HG03571 (cell line): ENCODE results near the gene HSP90B1.
A peak's percentile ranks its signal among the peaks of the same experiment; 100 is the strongest.

Experiments used
- ATAC-seq: cut with Tn5 transposase; IDR thresholded peaks from one replicate; pipeline ENCODE4 v1.9.1; 2021; ENCODE audit not compliant: unreplicated experiment

The HSP90B1 gene

GRCh38 chr12:103930034-103930786, at the start of gene HSP90B1:
Gene HSP90B1, plus strand, starts transcription at chr12:103930410. Its CDS starts 106 bp downstream, at chr12:103930516.
- peak; percentile 62 for ATAC-seq

DNA sequence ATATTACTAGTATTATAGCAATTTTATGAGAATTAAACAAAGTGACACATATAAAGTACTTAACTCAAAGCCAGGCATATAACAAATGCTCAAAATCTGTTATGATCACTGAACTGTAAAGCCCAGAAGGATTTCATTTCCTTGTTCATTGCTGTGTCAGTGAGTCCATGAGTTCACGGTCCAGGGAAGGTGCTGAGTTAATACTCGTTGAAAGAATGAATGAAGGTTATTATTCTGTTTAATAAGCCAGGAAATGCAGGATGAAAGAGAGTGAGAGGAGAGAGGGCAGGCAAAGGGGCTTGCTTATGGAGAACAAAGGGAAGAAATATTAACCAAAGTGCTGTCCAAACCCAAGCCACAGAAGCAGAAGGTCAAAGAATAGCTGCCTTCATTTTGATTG, 48.9 kb upstream of the HSP90B1 start:
- no peak for ATAC-seq

DNA sequence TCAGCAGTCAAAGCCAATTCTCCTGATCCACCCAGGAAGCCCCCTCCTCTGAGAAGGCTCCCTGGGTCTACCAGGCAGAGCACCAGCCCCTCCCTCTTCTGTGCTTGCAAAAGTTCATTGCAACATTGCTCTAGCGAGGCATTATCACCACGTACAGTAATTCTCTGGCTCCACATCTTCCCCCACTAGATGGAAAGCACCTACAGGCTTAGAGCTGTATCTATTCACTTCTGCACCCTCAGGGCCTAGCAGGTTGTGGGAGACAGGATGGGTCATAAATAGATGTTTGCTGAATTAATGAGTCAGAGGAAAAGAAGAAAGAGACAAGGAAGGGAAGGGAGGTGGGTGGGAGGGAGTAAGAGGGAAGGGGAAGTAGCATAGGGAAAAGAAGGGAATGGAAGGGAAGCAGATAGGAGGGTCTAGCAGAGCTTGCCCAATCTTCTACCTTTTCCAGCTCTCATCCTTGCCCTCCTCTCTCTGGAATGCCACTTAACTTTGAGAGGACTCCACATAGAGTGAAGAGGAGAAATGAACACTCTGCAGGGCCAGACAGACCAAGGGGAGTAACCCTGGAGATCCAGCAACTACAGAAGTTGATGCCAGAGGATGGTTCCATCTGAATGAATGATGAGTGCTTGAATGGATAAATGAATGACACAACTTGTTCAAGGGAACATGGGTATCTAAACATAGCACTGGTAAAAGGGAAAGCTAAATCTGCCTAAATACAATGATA, 47.2 kb upstream of the HSP90B1 start:
- ATAC-seq: no peak

GRCh38 chr12:103883908-103884307, 46.3 kb upstream of the HSP90B1 start:
- no peak for ATAC-seq

GRCh38 chr12:103884316-103884715, 45.9 kb upstream of the HSP90B1 start:
- ATAC-seq: no peak

GRCh38 chr12:103886195-103886797, 43.9 kb upstream of the HSP90B1 start:
- no peak for ATAC-seq

- no peak for ATAC-seq
Observed at GRCh38 chr12:103887738-103888137, 42.5 kb upstream of the HSP90B1 start.

DNA sequence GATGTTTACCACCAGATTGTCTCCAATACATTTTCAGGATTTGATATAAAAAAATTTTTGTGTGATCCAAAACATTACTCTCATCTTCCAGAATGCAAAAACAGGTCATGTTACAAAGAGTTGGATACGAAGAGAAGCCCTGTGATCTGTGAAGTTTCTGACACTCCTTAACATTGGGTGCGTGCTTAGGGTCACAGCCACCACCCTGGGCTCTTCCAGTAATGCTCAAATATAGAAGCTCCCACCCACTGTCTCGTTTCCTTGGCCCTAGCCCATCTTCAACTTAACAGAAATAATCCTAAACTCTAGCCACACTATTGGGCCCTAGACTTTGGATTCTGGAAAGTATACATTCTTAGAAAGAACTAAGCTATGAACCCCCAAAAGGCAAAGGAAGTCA, 32.9 kb upstream of the HSP90B1 start:
- ATAC-seq: no peak

- no peak for ATAC-seq
Observed at GRCh38 chr12:103901518-103902173, 28.6 kb upstream of the HSP90B1 start.

- no peak for ATAC-seq
Observed at GRCh38 chr12:103903993-103904392, 26.2 kb upstream of the HSP90B1 start.

DNA sequence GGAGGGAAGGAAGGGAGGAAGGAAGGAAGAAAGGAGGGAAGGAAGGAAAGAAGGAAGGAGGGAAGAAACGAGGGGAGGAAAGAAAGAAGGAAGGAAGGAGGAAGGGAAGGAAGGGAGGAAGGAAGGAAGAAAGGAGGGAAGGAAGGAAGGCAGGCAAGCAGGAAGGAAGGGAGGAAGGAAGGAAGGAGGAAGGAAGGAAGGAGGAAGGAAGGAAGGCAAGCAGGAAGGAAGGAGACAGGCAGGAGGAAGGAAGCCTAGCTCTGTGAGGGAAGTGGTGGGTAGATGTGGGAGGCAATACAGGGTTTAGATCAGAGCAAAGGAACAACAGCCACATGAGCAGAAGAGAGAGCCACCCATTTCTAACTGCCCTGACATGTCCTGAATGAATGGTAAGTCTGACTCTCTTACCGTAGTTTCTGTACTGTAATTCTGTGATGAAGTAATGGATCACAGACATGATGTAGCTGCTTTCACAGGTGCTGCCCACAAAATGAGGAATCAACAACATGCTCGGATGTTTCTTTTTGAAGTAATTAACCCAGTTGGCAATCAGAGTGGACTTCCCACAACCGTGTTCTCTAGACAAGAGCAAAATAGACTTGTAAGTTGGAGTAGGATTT, 24.4 kb upstream of the HSP90B1 start:
- no peak for ATAC-seq

DNA sequence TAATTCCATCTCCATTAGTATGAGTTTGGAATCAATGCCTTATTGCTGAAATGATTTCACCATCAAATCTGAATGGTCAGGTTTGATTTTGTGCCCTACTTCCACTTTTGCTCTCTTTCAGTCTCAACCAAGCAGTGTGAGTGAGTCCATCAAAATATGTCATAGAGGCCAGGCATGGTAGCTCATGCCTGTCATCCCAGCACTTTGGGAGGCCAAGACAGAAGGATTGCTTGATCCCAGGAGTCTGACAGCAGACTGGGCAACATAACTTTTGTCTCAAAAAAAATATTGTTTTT, 22.0 kb upstream of the HSP90B1 start:
- ATAC-seq: no peak

DNA sequence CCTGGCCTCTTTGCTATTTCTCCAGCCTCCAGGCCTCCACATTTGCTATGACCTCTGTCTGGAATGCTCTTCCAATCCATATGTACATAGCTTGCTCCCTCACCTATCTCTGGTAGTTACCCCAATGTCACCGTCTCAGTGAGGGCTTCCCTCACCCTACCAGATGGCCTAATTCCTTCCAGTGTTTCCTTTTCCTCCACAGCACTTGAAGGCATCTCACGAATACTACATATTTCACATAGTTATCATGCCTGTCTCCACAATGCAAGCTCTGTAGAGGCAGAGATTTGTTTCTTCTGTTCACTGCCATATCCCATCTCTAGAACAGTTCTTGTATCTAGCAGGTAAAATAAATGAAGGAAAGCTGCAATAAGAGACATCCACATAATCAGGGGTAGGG, 21.3 kb upstream of the HSP90B1 start:
- no peak for ATAC-seq

GRCh38 chr12:103909811-103910210, 20.4 kb upstream of the HSP90B1 start:
- no peak for ATAC-seq

DNA sequence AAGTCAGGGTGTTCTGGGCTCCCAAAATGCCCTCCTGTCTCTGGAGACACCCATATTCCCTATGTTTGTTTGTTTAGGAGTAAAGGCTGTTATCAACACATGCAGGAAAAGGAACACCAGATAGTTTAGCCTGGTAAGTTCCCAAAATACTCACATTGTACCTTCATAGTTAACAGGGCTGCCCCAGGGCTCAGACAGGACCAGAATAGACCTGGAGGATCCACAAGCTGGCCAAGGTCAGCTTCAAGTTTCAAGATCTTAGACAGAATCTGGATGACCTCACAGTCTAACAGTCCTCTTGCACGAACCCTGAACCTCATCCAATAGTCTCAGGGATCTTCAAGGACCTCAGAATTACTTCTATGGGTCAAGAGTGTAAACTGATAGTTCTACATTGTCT, 18.1 kb upstream of the HSP90B1 start:
- ATAC-seq: no peak

DNA sequence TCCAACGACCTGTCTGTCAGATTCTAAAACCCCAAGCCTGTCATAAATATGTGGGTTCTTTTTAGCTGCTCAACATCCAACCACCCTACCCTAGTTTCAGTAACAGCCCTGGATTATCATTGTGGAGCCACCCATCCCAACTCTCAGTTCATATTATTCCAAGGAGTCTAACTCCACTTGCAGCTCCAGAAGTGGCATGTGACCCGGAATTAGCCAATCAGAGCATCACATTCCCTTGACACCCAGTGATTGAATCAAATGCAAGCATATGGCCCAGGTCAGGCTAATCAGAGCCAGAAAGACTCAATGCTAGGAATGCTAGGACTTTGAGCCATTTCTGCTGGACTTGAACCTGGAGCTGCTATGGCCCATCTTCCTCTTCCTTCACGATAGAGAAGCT, 17.1 kb upstream of the HSP90B1 start:
- no peak for ATAC-seq

DNA sequence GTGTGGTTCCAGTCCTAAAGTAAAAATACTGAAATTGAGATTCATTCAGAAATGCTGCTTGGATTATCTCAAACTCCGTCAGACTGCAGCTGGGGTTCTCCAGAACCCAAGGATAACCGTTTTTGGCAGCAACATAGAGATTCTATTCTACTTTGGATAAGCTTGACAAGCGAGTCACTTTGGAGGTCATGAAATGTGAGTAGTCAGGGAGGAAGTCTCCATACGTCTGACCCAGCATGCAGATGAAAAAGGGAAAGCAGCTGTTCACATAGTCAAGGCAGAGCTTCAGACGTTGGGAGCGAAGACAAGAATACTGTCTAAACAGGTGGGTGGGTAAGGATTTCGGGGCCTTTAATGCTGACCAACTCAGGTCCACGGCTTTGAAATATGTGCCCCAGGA, 14.9 kb upstream of the HSP90B1 start:
- ATAC-seq: no peak

DNA sequence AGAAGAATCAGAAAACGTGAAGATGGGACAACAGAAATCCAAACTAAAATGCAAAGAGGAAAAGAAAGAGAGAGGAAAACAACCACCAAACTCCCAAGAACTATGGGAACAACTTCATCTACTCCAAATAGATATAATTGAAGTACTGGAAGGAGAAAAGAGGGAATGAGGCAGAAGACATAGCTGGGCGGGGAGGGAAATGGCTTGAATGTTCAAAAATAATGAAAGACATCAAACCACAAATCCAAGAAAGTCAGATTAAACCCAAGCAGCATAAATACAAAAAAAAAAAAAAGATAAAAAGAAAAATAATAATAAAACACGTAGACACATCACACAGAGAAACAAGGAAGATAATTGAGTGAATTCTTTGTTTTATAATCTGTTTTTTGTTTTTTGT, 12.3 kb upstream of the HSP90B1 start:
- ATAC-seq: no peak

DNA sequence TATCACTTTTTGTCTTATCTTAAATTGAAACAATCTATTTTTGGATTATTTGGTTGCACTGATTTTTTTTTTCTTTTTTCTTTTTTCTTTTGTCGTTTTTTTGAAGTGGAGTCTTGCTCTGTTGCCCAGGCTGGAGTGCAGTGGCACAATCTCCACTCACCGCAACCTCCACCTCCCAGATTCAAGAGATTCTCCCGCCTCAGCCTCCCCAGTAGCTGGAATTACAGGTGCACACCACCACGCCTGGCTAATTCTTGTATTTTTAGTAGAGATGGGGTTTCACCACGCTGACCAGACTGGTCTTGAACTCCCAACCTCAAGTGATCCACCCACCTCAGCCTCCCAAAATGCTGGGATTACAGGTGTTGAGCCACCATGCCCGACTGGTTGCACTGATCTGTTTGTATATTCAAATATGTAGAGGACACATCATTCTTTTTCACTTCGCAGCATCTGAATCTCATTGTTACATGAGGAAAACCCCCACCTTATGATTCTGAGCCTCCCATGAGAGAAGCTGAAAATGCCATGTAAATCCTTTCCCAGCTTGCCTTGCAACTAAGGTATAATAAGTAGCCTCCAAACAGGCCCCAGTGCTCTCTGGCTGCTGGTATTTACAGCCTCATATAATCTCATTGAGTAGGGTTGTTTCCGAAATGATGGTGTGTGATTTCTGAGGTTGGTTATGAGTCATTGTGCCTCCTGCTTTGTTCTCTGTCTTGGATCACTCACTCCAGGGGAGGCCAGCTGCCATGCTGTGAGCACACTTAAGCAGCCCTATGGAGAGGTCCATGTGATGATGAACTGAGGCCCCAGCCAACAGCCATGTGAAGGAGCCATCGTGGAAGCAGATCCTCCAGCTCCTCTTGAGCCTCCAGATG, 5.2 kb upstream of the HSP90B1 start:
- peak; percentile 39 for ATAC-seq

- ATAC-seq: peak; percentile 19
Observed at GRCh38 chr12:103928682-103929045, 1.5 kb upstream of the HSP90B1 start.
